Pulmonary artery endothelial cell (primary cell): Measurements from ENCODE around the gene CERS6. TPM values are rescaled to one million over a fixed set of nuclear protein-coding genes. Genes with fewer than 3 reads are reported as not detected.
"Not testable (repeated sequence)": the region's sequence is repeated elsewhere in the genome, so short reads cannot be mapped to it uniquely, and the experiment has no call there.

ENCODE experiments used
- DNase-seq: peaks from one replicate; pipeline ENCODE4 v3.0.0-alpha.2; 2011; ENCODE audit warnings: low read depth, low spot score
- total RNA-seq: library from RNA; depleted of rRNA; stranded (reverse); fragments of >200 nt; gene quantifications from 2 replicates; pipeline ENCODE4 v1.2.3, GENCODE V29; 2014

The CERS6 gene
- total RNA-seq, 1 donor from 2014 or later = 8.0 TPM

- no peak for DNase-seq
These were observed 40.8 kb downstream of the CERS6 start for GRCh38 chr2:168496906-168497305.

- no peak for DNase-seq
These were observed 43.4 kb downstream of the CERS6 start for GRCh38 chr2:168499500-168499899.

- no peak for DNase-seq
These were observed 44.4 kb downstream of the CERS6 start for GRCh38 chr2:168500516-168500915.

GRCh38 chr2:168501466-168502065, 45.5 kb downstream of the CERS6 start:
- no peak for DNase-seq

GRCh38 chr2:168502852-168503251, 46.8 kb downstream of the CERS6 start:
- not testable (repeated sequence) for DNase-seq

- no peak for DNase-seq
These were observed 47.8 kb downstream of the CERS6 start for GRCh38 chr2:168503901-168504300.

- DNase-seq = no peak
These were observed 48.3 kb downstream of the CERS6 start for GRCh38 chr2:168504323-168504722.

- no peak for DNase-seq
These were observed 54.2 kb downstream of the CERS6 start for GRCh38 chr2:168510125-168510756.

- DNase-seq = no peak
These were observed 58.6 kb downstream of the CERS6 start for GRCh38 chr2:168514692-168515091.

GRCh38 chr2:168515502-168515901, 59.4 kb downstream of the CERS6 start:
- no peak for DNase-seq

- DNase-seq = no peak
These were observed 61.7 kb downstream of the CERS6 start for GRCh38 chr2:168517816-168518215.

- DNase-seq = no peak
These were observed 62.5 kb downstream of the CERS6 start for GRCh38 chr2:168518555-168519066.

GRCh38 chr2:168519534-168520308, 63.6 kb downstream of the CERS6 start:
- DNase-seq = no peak

- no peak for DNase-seq
These were observed 65.1 kb downstream of the CERS6 start for GRCh38 chr2:168521053-168521741.

GRCh38 chr2:168522446-168522845, 66.4 kb downstream of the CERS6 start:
- no peak for DNase-seq

- no peak for DNase-seq
These were observed 67.9 kb downstream of the CERS6 start for GRCh38 chr2:168524005-168524404.

GRCh38 chr2:168525020-168525419, 68.9 kb downstream of the CERS6 start:
- no peak for DNase-seq

GRCh38 chr2:168525716-168526446, 69.8 kb downstream of the CERS6 start:
- DNase-seq = peak; percentile 35

GRCh38 chr2:168526641-168527040, 70.6 kb downstream of the CERS6 start:
- DNase-seq = no peak

GRCh38 chr2:168528016-168528415, 71.9 kb downstream of the CERS6 start:
- DNase-seq = no peak

- DNase-seq = no peak
These were observed 72.4 kb downstream of the CERS6 start for GRCh38 chr2:168528469-168528868.
